KOPT-K1 (cell line): Measurements from ENCODE around the gene CARMIL1.

Experiments used
- H3K27ac ChIP-seq: fragments of 200-600 bp; sonication (generic); 2 replicates; pipeline ENCODE4 v1.5.1; 2016; ENCODE audit warnings: antibody characterized with exemption, mild to moderate bottlenecking, low read depth, low read length; ENCODE audit not compliant: poor library complexity, severe bottlenecking
- H3K36me3 ChIP-seq: fragments of 200-600 bp; sonication (generic); 2 replicates; pipeline ENCODE4 v1.5.1; 2017; ENCODE audit warnings: antibody characterized with exemption, mild to moderate bottlenecking, low read length, moderate library complexity; ENCODE audit not compliant: insufficient read depth
- H3K9me3 ChIP-seq: fragments of 200-600 bp; sonication (generic); 2 replicates; pipeline ENCODE4 v1.5.1; 2017; ENCODE audit warnings: antibody characterized with exemption, low read length, mild to moderate bottlenecking; ENCODE audit not compliant: insufficient read depth, poor library complexity, severe bottlenecking

The CARMIL1 gene

GRCh38 chr6:25312034-25312620, 33.0 kb downstream of the CARMIL1 start:
- Histone ChIP-seq H3K36me3 (no peaks in the 10 kb centered on the region), H3K27ac (no peak overlapping the region), H3K9me3 (no peaks in the 10 kb centered on the region)

GRCh38 chr6:25312703-25313102, 33.5 kb downstream of the CARMIL1 start:
- no peak overlapping the region for H3K27ac ChIP-seq

GRCh38 chr6:25314509-25315175, 35.5 kb downstream of the CARMIL1 start:
- Histone ChIP-seq H3K9me3 (no peaks in the 10 kb centered on the region), H3K27ac (no peak overlapping the region), H3K36me3 (no peaks in the 10 kb centered on the region)

More at GRCh38 chr6:25312703-25313102, 33.5 kb downstream of the CARMIL1 start:
- H3K9me3 ChIP-seq = no peaks in the 10 kb centered on the region
- H3K36me3 ChIP-seq = no peaks in the 10 kb centered on the region

GRCh38 chr6:25315194-25316177, 36.3 kb downstream of the CARMIL1 start:
- H3K9me3 ChIP-seq = no peaks in the 10 kb centered on the region
- H3K36me3 ChIP-seq = no peaks in the 10 kb centered on the region
- no peak overlapping the region for H3K27ac ChIP-seq

- Histone ChIP-seq H3K27ac (no peak overlapping the region), H3K9me3 (no peaks in the 10 kb centered on the region), H3K36me3 (no peaks in the 10 kb centered on the region)
Measured at GRCh38 chr6:25316626-25317025, 37.5 kb downstream of the CARMIL1 start.

- Histone ChIP-seq H3K9me3 (no peaks in the 10 kb centered on the region), H3K27ac (no peak overlapping the region)
Measured at GRCh38 chr6:25318589-25318988, 39.4 kb downstream of the CARMIL1 start.

GRCh38 chr6:25320459-25320858, 41.3 kb downstream of the CARMIL1 start:
- Histone ChIP-seq H3K36me3 (no peaks in the 10 kb centered on the region), H3K9me3 (no peaks in the 10 kb centered on the region), H3K27ac (no peak overlapping the region)

More at GRCh38 chr6:25318589-25318988, 39.4 kb downstream of the CARMIL1 start:
- H3K36me3 ChIP-seq = no peaks in the 10 kb centered on the region

GRCh38 chr6:25322692-25323091, 43.5 kb downstream of the CARMIL1 start:
- no peaks in the 10 kb centered on the region for H3K9me3 ChIP-seq
- H3K27ac ChIP-seq = no peak overlapping the region
- no peaks in the 10 kb centered on the region for H3K36me3 ChIP-seq

GRCh38 chr6:25324066-25324762, 45.0 kb downstream of the CARMIL1 start:
- Histone ChIP-seq H3K36me3 (no peaks in the 10 kb centered on the region), H3K9me3 (no peaks in the 10 kb centered on the region), H3K27ac (no peak overlapping the region)

GRCh38 chr6:25326126-25326525, 47.0 kb downstream of the CARMIL1 start:
- no peaks in the 10 kb centered on the region for H3K9me3 ChIP-seq
- no peak overlapping the region for H3K27ac ChIP-seq
- no peaks in the 10 kb centered on the region for H3K36me3 ChIP-seq

GRCh38 chr6:25326960-25327359, 47.8 kb downstream of the CARMIL1 start:
- no peaks in the 10 kb centered on the region for H3K9me3 ChIP-seq
- H3K36me3 ChIP-seq = no peaks in the 10 kb centered on the region
- no peak overlapping the region for H3K27ac ChIP-seq

- H3K27ac ChIP-seq = no peak overlapping the region
- no peaks in the 10 kb centered on the region for H3K9me3 ChIP-seq
- no peaks in the 10 kb centered on the region for H3K36me3 ChIP-seq
Measured at GRCh38 chr6:25327432-25327831, 48.3 kb downstream of the CARMIL1 start.

- Histone ChIP-seq H3K36me3 (no peaks in the 10 kb centered on the region), H3K9me3 (no peaks in the 10 kb centered on the region), H3K27ac (no peak overlapping the region)
Measured at GRCh38 chr6:25329161-25329817, 50.1 kb downstream of the CARMIL1 start.

- no peak overlapping the region for H3K27ac ChIP-seq
- H3K36me3 ChIP-seq = no peaks in the 10 kb centered on the region
- H3K9me3 ChIP-seq = no peaks in the 10 kb centered on the region
Measured at GRCh38 chr6:25329982-25330381, 50.8 kb downstream of the CARMIL1 start.
